HG03520 (cell line): ENCODE measurements around the gene HOXC10.

Experiments
- ATAC-seq: cut with Tn5 transposase; IDR thresholded peaks from one replicate; pipeline ENCODE4 v1.9.1; 2021; ENCODE audit warnings: mild to moderate bottlenecking, moderate library complexity; ENCODE audit not compliant: unreplicated experiment

HOXC10 gene

DNA sequence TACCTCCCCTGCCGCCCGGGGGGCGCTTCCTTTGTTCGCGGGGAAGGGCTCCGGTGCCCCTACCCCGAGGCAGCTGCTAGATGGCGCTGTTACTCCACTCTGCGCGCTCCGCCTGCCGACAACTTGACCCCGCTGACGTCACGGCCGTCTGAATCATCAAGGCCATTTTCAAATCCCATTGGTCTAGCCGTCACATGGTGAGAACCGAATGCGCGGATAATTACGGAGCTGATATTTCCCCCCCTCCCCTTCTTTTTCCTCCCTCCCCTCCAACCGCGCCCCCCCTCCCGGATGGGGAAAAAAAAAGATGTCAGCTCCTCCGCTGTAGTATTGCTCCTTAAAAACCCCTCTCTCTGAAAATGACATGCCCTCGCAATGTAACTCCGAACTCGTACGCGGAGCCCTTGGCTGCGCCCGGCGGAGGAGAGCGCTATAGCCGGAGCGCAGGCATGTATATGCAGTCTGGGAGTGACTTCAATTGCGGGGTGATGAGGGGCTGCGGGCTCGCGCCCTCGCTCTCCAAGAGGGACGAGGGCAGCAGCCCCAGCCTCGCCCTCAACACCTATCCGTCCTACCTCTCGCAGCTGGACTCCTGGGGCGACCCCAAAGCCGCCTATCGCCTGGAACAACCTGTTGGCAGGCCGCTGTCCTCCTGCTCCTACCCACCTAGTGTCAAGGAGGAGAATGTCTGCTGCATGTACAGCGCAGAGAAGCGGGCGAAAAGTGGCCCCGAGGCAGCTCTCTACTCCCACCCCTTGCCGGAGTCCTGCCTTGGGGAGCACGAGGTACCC, at the start of gene HOXC10:
HOXC10 (plus strand) TSS at position 246 of the 791 bp plus-strand sequence; CDS start at position 360, 114 bp downstream.
- no peak for ATAC-seq

DNA sequence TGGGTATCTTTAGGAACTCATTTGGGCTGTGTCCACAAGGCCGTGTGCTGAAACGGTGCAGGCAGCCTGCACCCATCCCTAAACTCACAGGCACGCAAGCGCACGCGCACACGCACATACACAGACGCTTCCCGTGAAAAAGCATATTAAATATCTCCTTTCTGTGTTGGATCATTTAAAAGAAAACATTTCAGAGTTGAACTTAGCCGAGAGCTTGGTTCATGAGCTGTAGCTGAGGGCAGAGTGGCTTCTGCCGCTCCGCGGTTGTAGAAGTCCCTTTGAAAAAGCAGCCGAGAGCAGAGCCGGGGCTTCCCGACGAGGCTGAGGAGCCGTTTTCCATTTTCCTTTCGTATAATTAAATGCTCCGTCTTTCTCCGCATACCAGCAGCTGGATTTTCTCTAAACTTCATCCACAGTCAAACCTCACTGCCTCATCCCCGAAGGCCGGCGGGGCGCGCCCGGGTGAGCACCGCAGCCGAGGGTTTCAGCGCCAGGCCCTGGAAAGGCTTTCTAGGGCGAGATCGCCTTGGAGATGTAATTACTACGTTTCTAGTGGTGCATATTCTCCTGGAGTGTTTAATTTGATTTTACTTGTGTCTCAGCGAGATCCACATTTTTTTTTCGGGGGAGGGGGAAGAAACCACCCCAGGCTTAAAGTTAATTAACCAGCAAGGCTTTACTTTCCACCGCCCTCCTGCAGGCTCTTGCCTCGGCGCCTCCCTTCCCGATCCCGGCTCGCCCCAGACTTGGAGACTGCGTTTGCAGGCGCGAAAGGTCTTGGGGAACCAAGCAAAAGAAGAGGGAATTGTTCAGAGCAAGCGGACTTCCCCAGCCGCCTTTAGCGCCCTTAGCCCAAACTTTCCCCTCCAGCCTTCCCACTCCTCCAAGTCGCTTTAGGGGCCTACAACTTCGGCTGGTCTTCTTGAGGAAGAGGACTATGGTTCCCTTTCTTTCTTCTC, 49.3 kb upstream of the HOXC10 start:
- ATAC-seq: no peak

DNA sequence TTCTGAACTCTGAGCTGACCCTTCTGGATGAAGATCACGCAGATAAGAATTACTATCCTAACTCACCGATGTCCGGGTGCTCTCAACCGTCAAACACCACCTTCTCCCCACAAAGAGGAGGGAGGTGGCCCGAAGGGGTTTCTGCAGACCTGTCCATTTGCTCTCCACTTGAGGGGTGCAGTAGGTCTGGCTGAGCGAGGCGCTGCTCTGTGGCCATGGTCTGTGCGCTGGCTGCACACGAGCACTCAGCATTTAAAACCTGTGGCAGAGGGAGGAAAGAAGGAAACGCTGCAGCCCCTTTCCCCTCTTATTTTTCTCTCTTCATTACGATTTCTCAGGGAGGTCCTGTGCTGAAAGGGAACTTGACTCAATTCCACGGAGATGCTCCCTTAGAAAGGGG, 47.8 kb upstream of the HOXC10 start:
- no peak for ATAC-seq

DNA sequence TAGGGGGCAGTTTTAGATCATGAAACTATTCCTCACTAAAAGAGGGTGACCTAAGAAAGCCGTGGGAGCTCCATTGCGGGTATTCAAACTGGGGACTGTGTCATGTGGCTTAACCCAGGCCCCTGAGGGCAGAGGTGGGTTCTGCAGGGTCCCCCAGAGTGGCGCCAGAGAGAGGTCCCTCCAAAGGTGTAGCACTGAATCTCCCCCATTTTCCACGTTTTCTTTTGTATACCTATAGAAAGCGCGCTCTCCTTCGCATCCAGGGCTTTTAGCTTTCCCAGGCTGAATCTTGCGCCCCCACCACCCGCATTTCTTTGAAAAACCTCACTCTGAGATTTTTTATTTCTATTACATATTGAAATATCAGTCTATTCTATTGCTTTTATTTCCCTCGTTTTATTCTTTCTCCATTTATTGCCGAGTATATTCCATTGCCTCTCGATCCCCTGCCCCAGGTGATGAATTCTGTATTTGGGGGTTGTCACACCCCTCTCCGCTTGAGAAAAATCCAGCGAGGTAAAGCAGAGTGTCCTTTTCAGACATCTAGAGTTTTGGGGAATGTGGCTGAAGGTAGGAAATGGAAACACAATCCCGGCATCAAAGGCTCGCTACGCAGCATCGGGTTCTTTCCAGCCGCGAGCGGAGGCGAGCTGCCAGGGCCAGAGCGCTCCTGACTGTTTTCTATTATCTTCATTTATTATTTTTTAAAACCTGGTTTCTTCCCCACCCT, 47.2 kb upstream of the HOXC10 start:
- ATAC-seq: no peak

DNA sequence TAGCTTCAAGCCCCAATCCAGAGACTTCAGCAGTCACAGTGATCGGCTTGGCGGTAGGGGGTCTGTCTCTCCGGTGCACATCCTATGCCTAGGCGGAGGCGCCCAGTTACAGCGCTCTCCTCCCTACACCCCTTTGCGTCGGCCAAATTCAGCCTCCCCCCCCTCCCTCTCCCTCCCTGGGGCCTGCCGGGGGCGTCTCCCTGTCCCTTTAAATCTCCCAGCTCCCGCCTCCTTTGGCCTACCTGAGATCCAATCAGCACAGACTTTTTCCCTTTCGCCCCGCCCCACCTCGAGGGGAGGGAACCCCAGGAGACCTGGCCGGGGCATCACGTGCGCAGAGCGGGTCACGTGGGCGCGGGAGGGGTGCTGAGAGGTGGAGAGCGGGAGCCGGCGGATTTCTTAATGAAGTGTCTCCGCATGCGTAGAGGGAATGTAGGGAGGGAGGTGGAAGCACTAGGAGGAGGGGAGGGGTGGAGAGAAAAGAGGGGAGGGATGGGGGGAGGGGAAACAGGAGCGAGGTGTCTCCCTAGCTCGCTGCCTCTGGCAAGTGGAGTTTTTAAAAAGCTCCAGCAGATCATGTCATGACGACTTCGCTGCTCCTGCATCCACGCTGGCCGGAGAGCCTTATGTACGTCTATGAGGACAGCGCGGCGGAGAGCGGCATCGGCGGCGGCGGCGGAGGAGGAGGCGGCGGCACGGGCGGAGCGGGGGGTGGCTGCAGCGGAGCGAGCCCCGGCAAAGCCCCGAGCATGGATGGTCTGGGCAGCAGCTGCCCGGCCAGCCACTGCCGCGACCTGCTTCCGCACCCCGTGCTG, 46.4 kb upstream of the HOXC10 start, which contains the start of gene HOXC13:
HOXC13 (plus strand) TSS at position 506 of the 815 bp plus-strand sequence; CDS start at position 582, 76 bp downstream.
- no peak for ATAC-seq

DNA sequence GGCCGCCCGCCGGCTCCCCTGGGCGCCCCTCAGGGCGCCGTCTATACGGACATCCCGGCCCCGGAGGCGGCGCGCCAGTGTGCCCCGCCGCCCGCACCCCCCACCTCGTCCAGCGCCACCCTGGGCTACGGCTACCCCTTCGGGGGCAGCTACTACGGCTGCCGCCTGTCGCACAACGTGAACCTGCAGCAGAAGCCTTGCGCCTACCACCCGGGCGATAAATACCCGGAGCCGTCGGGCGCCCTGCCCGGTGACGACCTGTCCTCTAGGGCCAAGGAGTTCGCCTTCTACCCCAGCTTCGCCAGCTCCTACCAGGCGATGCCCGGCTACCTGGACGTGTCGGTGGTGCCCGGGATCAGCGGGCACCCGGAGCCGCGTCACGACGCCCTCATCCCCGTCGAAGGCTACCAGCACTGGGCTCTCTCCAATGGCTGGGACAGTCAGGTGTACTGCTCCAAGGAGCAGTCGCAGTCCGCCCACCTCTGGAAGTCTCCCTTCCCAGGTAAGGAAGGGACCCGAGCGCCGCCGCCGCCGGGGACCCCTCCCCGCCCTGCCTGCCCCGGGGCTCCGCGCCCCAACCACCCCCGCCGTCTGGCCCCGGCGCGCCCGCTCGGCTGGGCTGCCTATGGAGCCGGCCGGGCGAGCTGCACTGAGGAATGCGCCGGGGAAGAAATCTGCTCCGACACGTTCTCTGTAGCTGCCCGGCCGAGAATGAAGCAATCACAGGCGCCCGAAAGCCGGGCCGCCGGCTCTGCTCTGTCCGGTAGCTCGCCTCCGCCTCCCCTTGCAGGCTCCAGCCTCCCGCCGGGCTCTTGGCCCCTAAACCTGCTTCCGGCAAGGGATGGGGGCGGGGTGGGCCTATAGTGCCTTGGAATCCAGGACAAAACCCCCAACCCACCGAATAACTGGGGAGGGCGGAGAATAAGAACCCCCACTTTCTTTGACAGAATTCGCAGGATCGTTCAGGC, 45.5 kb upstream of the HOXC10 start:
- no peak for ATAC-seq

DNA sequence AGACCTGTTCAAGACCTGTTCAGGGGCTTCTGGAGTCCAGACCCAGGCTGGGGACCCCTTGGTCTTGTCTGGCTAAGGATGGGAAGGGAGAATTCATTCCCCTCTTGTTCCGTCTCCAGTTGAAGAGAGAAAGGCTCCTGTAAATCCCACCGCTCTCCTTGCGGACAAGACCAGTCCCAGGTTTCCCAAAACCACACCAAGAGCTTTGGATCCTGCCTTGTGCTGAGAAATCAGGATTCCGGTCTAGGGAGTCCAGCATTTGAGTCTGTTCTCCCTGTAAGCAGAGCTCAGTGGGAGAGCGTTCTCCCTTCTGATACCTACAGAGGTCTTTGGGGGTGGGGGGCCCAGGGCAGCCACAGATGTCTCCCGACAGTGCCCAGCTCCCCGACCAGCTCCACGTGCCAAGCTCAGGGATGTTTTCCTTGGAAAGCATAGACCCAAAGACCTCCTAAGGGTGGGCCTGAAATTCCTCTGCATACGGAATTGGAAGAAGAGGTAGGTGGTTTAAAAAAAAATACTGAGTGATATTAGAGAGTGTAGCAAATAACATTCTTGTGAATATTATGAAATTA, 44.4 kb upstream of the HOXC10 start:
- no peak for ATAC-seq

DNA sequence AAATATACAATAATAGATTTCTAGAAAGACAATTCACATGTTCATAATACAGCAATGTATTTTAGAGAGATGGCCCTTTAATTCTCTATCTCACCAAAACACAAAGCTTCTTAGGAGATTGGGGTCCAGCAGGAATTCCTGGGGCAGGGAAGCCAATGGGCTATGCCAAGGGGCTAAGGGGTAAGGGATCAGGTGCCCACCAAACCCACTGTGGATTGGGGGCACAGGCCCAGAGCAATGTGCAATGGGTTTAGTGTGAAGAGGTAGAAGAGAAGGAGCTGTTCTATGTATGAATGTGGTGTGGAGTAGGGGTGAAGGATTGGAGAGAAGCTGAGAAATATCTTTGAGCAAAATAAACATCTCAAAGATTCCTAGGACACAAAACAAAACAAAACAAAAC, 43.8 kb upstream of the HOXC10 start:
- no peak for ATAC-seq

DNA sequence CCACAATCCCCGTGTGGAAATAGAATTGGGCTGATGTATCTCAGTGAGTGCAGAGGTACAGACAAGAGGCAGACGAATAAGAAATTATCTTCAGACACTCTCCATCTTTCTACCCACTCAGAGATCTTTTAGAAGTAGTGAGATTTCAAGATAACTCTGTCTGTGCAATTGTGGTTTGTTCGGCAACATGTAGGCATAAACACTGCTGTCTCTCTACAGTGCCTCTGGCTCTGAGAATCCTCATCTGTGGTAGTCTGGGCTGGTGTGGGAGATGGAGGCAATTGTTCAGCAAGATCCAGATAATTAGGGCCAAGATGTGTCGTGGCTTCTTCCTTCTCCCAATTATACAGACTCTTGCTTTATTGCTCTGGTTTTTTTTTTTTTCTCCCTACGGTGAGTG, 43.2 kb upstream of the HOXC10 start:
- no peak for ATAC-seq

DNA sequence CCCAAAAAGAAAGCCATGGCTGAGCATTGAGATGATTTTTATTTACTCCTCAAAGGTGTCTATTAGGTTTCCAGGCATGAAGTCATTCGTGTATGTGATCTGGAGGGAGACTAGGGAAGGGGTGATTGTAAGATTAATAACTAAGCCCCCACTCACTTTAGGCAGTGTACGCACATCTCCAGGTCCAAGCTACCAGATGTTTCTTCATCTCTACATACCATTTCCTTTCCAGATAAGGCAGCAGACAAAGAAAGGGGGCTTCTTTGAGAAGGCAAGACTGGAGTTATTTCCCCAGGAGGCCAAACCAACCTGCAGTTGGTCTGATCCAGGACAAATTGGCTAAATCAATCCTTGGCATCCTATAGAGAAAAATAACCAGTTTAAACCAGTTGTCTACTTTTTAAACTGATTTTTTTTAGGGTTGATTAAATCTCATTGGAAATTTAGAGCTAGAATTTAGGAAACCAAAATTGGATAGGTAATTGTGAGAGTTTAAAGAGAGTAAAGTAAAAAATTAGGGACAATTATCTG, 42.4 kb upstream of the HOXC10 start:
- no peak for ATAC-seq

DNA sequence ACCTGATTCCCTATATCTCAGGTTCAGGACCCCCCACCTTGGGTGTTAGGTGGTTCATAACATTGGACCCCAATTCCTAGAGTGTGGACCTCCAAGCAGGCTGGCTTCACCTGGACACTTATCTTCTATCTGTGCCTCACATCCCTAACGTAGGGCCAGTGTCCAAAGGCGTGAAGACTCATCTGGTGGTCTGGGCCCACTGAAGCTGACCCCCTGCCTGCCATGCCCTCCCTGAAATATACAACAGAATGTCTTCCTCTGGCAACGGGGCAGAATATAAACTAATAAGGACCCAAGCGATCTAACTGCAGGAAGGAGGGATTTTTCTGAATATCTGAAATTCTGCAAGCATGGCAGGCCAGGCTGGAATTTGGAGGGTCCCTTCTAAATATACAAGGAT, 40.7 kb upstream of the HOXC10 start:
- no peak for ATAC-seq

DNA sequence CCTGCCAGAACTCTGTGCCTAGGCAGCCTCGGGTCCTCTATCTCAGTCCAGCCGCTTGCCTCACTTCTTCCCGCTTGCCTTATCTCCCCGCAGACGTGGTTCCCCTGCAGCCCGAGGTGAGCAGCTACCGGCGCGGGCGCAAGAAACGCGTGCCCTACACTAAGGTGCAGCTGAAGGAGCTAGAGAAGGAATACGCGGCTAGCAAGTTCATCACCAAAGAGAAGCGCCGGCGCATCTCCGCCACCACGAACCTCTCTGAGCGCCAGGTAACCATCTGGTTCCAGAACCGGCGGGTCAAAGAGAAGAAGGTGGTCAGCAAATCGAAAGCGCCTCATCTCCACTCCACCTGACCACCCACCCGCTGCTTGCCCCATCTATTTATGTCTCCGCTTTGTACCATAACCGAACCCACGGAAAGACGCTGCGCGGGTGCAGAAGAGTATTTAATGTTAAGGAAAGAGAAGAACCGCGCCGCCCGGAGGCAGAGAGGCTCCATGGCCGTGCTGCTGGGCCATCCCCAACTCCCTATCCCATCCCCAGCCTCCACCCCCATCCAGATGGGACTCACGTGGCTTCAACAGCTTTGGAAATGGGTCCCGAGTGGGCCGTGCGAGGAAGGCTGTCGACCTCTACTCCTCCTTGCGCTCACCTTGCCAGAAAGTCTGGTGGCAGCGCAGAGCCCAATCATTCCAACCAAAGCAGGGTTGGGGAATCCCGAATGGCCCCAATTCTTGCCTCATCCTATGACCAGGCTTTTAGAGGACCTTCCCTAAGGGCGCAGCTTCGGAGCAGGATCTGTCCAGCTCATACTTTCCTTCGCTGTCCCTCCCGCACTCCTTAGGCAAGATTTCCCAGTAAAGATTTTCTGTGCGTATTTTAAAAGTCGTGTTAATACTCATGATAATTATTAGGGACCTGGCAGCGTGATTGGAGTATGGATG, 39.8 kb upstream of the HOXC10 start:
- ATAC-seq: no peak

DNA sequence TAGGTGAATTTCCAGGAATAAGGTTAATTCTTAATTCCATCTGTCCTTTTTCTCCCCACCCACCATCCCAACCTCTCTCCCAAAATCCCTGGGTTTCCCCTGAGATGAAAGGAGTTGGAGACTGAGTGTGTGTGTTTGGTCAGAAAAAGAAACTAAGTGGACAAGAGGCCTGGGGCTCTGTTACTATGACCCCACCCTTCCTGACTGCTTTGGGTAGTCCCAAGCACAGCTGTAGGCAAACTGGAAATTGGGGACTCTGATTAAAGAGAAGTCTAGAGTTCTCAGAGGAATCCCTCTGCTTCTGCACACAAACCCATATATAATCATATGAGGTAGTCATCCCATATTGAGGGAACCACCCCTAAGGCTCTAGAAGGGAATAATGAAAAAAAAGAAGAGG, 37.2 kb upstream of the HOXC10 start:
- ATAC-seq: no peak

DNA sequence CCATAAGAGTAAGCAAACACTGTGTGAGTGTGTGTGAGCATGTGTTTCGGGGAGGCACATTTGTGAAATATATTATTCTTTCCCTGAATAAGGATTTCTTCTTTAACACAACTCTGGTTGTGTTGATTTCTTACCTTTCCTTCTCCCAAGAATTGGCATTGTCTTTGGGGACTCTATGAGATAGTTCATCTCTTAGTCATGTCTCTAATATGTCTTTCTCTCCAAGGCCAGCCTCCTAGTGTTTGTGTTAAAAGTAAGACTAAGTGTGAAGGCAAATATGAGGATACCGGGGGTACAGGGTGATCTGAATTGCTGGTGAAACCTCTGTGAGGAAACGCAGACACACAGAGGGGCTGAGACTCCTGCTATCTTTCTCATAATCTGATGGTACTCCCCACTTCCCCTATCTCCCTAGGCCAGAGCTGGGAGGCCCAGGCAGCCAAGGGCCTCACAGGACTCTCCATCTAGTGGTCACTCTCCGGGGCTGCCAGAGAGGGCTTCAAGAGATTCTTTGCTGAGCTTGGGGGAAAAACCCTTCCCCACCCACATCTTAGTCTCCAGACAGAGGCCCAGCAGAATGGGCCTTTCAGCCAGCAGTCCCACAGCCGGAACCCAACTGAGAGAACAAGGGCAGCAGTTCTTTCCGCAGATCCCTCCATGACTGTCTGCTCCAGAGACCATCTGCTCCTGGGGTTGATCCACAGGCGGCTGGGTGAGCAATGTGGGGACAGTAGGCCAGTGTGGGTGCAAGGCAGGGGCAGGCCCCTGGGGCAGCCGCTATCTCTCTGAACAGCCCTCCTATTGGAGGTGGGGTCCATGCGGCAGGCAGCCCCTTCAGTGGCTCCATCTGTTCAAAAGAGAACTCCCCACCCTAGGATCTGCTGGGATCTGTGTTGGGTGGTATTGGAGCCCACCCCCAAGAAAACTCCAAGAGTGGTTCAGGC, 36.0 kb upstream of the HOXC10 start:
- no peak for ATAC-seq

DNA sequence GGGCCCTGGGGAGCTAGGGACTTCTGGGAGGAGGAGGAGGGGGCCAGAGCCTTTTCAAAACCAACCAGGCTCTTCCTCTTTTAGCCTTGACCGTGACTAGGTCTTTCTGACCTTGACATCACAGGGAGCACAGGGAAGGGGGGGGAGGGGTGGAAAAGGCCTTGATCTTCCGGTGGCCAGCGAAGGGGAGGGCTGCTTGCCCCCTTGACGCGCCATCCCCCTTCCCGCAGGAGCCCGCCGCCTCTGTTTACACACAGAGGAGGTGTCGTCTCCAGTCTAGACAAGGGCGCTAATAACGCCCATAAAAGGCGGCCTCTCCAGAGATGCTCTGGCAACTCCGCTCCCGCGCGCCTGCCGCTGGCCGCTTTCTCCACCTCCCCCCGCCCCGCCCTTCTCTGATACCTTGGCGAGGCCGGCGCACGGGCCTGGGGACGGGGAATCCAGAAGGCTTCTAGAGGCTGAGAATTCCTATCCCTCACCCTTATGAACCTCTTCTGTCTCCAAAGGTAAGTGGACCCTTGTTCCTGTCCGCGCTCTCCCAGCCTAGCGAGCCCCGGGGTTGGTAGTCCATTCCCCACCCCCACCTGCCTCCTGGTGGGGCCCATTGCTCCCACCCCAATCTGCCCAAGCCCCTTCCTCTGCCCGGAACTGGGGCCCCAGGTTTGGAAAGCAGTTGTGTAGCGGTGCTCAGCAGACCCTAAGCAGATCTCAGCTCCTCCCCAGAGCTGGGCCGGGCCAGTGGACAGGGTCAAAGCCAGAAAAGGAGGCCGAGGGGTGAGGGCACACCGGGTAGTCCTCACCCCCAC, 35.1 kb upstream of the HOXC10 start:
- ATAC-seq: no peak

DNA sequence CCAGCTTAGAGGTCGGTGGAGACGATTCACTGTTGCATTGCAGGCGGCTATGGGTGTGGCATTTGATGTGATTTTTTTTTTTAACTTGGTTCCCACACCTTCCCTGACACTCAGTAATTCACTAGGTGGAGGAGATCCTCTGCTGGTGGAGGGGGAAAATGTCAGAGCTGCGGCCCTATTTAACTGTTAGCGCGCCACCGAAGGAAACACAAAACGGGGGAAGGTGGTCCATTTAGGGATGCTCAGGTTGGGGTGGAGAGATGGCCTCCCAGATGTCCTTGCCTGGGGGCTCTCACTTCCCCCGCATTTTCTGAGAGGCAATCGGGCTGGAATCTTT, 34.5 kb upstream of the HOXC10 start:
- no peak for ATAC-seq
